Measurements from ENCODE around the gene UBE2F.
A peak's percentile ranks its signal among the peaks of the same experiment; 100 is the strongest.

The UBE2F gene

GRCh38 chr2:237966565-237967462 is at the start of gene UBE2F:
Gene UBE2F (plus strand): TSS chr2:237967014. CDS start chr2:237973108, 6,094 bp downstream.
- no peaks in the 10 kb centered on the region for H3K36me3 Mint-ChIP-seq
- H3K9me3 Mint-ChIP-seq: no peaks in the 10 kb centered on the region
- H3K27me3 Mint-ChIP-seq: no peaks in the 10 kb centered on the region
- H3K4me3 Mint-ChIP-seq: peak within 1 kb of the TSS; percentile 91
- peaks cover 45% of the 10 kb centered on the region for H3K4me1 Mint-ChIP-seq
- H3K27ac Mint-ChIP-seq: peak within 1 kb of the TSS; percentile 93

- Mint-ChIP-seq H3K27ac (no peak overlapping the region), H3K27me3 (no peaks in the 10 kb centered on the region), H3K9me3 (no peaks in the 10 kb centered on the region), H3K36me3 (no peaks in the 10 kb centered on the region), H3K4me3 (no peak overlapping the region), H3K4me1 (peaks cover 6% of the 10 kb centered on the region)
Observed at GRCh38 chr2:237917696-237918374, 49.0 kb upstream of the UBE2F start.

- no peak overlapping the region for H3K27ac Mint-ChIP-seq
- H3K4me3 Mint-ChIP-seq: no peak overlapping the region
- no peaks in the 10 kb centered on the region for H3K9me3 Mint-ChIP-seq
- H3K36me3 Mint-ChIP-seq: no peaks in the 10 kb centered on the region
- no peaks in the 10 kb centered on the region for H3K27me3 Mint-ChIP-seq
- H3K4me1 Mint-ChIP-seq: peaks cover 15% of the 10 kb centered on the region
Observed at GRCh38 chr2:237919593-237919992, 47.2 kb upstream of the UBE2F start.

- H3K27me3 Mint-ChIP-seq: no peaks in the 10 kb centered on the region
- no peaks in the 10 kb centered on the region for H3K36me3 Mint-ChIP-seq
- no peak overlapping the region for H3K27ac Mint-ChIP-seq
- H3K4me3 Mint-ChIP-seq: no peak overlapping the region
- H3K4me1 Mint-ChIP-seq: peaks cover 18% of the 10 kb centered on the region
- H3K9me3 Mint-ChIP-seq: no peaks in the 10 kb centered on the region
Observed at GRCh38 chr2:237920673-237921072, 46.1 kb upstream of the UBE2F start.

DNA sequence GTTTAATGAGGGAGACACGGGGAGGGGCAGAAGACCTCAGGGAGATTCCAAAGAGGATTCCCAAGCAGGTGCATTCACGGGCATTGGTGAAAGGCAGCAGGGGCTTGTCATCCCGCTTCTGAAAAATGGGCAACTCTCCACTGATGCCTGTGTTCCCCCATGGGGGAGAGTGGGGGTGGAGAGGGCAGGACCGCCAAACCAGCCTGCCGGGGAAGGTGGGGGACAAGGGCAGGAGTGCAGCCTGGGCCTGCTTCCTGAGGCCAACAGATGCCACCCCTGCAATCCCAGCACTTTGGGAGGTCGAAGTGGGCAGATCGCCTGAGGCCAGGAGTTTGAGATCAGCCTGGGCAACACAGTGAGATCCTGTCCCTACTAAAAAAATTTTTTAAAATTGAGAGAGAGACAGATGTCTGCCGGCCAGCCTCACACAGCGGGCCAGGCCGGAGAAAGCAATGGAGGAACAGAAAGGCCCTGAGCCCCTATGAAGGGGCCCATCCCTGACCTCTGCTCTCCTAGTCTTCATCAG is 44.8 kb upstream of the UBE2F start:
- Mint-ChIP-seq H3K27ac (no peak overlapping the region), H3K9me3 (no peaks in the 10 kb centered on the region), H3K36me3 (no peaks in the 10 kb centered on the region), H3K27me3 (no peaks in the 10 kb centered on the region), H3K4me1 (peaks cover 25% of the 10 kb centered on the region), H3K4me3 (no peak overlapping the region)

DNA sequence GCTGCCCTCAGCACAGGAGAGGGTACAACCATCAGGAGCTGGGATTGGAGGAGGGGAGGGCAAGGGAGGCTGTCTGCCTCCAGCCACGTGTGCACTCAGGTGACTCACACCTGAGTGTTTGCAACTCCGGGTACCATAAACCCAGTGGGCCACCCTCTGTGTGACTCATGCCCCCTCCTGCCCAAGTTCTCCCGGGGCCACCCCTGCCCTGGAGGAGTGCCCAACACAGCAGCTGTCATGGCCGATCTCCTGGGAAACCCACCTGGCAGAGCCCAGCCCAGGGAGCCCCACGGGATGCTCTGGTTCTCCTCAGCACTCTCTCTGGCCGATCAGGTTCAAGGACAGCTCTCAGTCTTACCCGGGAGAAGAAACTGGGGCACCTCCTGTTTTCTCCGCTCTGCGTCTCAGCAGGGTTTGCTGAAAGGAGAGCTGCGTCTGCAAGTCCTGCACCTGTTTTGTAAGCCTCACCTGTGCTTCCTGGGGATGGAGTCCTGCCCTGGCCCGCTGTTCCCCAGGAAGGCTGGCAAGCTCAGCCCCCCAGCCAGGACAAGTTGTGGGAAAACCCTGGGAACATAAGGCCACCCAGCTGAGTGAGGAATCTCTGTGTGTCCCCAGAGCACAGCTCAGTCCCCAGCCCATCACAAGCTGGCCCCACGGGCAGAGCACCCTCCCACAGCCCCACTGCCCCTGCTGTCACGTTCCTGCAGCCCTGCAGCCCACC is 44.0 kb upstream of the UBE2F start:
- H3K4me3 Mint-ChIP-seq: peak overlapping the region; percentile 55

GRCh38 chr2:237923481-237924163 is 43.2 kb upstream of the UBE2F start:
- H3K36me3 Mint-ChIP-seq: no peaks in the 10 kb centered on the region
- H3K27ac Mint-ChIP-seq: peak overlapping the region; percentile 76
- no peaks in the 10 kb centered on the region for H3K27me3 Mint-ChIP-seq
- no peaks in the 10 kb centered on the region for H3K9me3 Mint-ChIP-seq
- peak overlapping the region; percentile 55 for H3K4me3 Mint-ChIP-seq
- peaks cover 29% of the 10 kb centered on the region for H3K4me1 Mint-ChIP-seq

More for the DNA sequence above, 44.0 kb upstream of the UBE2F start:
- no peaks in the 10 kb centered on the region for H3K9me3 Mint-ChIP-seq
- H3K27me3 Mint-ChIP-seq: no peaks in the 10 kb centered on the region
- no peak overlapping the region for H3K27ac Mint-ChIP-seq
- peaks cover 29% of the 10 kb centered on the region for H3K4me1 Mint-ChIP-seq
- no peaks in the 10 kb centered on the region for H3K36me3 Mint-ChIP-seq

DNA sequence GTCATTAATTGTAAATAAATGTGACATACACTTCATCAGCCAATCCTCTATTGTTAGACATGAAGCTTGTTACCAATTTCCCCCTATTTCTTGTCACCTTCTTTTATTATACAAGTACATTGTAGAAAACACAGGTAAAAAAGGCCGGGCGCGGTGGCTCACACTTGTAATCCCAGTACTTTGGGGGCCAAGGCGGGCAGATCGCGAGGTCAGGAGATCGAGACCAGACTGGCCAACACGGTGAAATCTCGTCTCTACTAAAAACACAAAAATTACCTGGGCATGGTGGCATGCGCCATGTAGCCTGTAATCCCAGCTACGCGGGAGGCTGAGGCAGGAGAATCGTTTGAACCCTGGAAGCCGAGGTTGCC is 42.7 kb upstream of the UBE2F start:
- Mint-ChIP-seq H3K27ac (no peak overlapping the region), H3K36me3 (no peaks in the 10 kb centered on the region), H3K4me3 (peak overlapping the region; percentile 42), H3K9me3 (no peaks in the 10 kb centered on the region), H3K27me3 (no peaks in the 10 kb centered on the region), H3K4me1 (peaks cover 27% of the 10 kb centered on the region)

- Mint-ChIP-seq H3K4me1 (peaks cover 22% of the 10 kb centered on the region), H3K27me3 (no peaks in the 10 kb centered on the region), H3K9me3 (no peaks in the 10 kb centered on the region)
Observed at GRCh38 chr2:237927135-237927534, 39.7 kb upstream of the UBE2F start.

GRCh38 chr2:237927986-237928385 is 38.8 kb upstream of the UBE2F start:
- H3K9me3 Mint-ChIP-seq: no peaks in the 10 kb centered on the region
- no peak overlapping the region for H3K27ac Mint-ChIP-seq
- no peaks in the 10 kb centered on the region for H3K36me3 Mint-ChIP-seq
- no peaks in the 10 kb centered on the region for H3K27me3 Mint-ChIP-seq
- H3K4me1 Mint-ChIP-seq: peaks cover 26% of the 10 kb centered on the region
- no peak overlapping the region for H3K4me3 Mint-ChIP-seq

More at GRCh38 chr2:237927135-237927534, 39.7 kb upstream of the UBE2F start:
- Mint-ChIP-seq H3K27ac (peak overlapping the region; percentile 12), H3K4me3 (no peak overlapping the region), H3K36me3 (no peaks in the 10 kb centered on the region)

DNA sequence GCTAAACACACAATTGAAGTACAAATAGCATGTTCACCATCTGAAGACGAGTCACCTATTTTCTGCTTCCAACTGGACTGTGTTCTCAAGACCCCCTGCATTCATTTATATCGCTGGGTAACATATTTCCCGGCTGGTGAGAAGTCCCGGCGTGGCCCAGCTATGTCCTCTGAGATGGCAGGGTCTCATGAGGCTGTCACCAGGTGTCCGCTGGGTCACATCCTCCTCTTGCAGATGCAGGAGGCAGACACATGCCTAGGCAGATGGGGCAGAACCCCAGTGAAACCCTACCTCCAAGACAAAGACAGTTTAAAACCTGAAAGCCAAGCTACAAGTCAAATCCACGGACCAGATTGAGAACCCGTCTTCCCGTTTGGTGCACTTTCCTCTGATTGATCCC is 36.8 kb upstream of the UBE2F start:
- no peak overlapping the region for H3K27ac Mint-ChIP-seq
- no peak overlapping the region for H3K4me3 Mint-ChIP-seq
- peaks cover 18% of the 10 kb centered on the region for H3K4me1 Mint-ChIP-seq
- H3K36me3 Mint-ChIP-seq: no peaks in the 10 kb centered on the region
- no peaks in the 10 kb centered on the region for H3K9me3 Mint-ChIP-seq
- no peaks in the 10 kb centered on the region for H3K27me3 Mint-ChIP-seq

- Mint-ChIP-seq H3K27me3 (no peaks in the 10 kb centered on the region), H3K36me3 (no peaks in the 10 kb centered on the region), H3K4me1 (peaks cover 17% of the 10 kb centered on the region), H3K9me3 (no peaks in the 10 kb centered on the region), H3K4me3 (no peak overlapping the region), H3K27ac (no peak overlapping the region)
Observed at GRCh38 chr2:237931205-237931721, 35.6 kb upstream of the UBE2F start.

GRCh38 chr2:237932731-237933131 is 34.1 kb upstream of the UBE2F start:
- no peaks in the 10 kb centered on the region for H3K9me3 Mint-ChIP-seq
- no peak overlapping the region for H3K4me3 Mint-ChIP-seq
- no peaks in the 10 kb centered on the region for H3K27me3 Mint-ChIP-seq
- no peaks in the 10 kb centered on the region for H3K36me3 Mint-ChIP-seq
- H3K27ac Mint-ChIP-seq: no peak overlapping the region
- H3K4me1 Mint-ChIP-seq: peaks cover 12% of the 10 kb centered on the region

DNA sequence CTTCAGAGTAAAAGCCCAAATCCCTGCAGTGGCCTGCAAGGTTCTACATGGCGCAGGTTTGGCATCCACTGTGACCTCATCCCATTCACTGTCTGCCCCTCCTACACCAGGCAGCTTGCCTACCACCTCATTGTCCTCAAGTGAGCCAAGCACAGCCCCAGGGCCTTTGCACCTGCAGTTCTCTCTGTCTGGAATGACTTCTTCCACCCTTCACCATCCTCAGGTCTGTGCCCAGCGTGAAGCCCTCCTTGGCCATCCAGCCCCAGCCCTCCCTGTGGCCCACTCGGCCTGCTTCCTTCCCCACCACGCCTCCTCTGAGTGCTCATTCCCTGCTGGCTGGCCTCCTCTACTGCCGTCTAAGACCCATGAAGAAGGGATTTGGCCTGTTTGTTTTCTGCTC is 32.6 kb upstream of the UBE2F start:
- H3K4me3 Mint-ChIP-seq: no peak overlapping the region
- peaks cover 17% of the 10 kb centered on the region for H3K4me1 Mint-ChIP-seq
- H3K36me3 Mint-ChIP-seq: no peaks in the 10 kb centered on the region
- H3K9me3 Mint-ChIP-seq: no peaks in the 10 kb centered on the region
- no peak overlapping the region for H3K27ac Mint-ChIP-seq
- no peaks in the 10 kb centered on the region for H3K27me3 Mint-ChIP-seq

Measured in activated naive CD4-positive, alpha-beta T cell treated with anti-CD3 and anti-CD28 coated beads, Interleukin-2, amount 50 U/mL, for 24 hours (primary cell).